ENCODE data around the gene TBX19.

DNA sequence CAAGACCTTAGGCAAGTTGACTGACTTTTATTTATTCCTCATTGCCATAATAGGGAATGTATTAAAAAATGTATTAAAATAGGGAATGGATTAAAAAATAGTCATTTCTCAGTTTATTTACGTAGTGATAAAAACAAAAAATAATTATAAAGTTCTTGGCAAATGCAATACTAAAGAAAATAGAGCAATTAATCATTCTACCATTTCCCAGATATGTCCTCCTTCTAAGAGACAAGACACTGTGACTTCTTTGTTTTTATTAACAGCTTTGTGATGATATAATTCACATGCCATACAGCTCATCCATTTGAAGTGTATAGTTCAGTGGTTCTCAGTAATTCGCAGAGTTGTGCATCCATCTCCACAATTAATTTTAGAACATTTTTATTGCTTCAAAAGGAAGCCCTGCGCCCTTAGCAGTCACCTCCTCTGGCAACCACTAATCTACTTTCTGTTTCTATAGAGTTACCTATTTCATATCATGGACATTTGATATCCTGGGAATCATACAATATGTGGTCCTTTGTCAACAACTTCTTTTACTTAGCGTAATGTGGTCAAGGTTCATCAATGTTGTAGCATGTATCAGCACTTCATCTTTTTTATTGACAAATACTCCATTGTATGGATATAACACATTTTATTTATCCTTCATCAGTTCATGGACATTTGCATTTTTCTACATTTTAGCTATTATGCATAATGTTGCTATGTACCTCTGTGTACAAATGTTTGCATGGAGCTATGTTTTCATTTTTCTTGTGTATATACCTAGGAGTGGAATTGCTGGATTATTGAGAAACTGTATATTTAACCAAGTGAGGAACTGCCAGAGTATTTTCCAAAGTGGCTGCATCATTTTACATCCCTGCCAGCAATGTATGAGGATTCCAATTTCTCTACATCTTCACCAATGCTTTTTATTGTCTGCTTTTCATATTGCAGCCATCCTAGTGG, 5.6 kb downstream of the TBX19 start:
- no peak for TF ChIP-seq POLR2A (IDR thresholded peaks at IDR 0.05)
- TF ChIP-seq, protein P1, sequence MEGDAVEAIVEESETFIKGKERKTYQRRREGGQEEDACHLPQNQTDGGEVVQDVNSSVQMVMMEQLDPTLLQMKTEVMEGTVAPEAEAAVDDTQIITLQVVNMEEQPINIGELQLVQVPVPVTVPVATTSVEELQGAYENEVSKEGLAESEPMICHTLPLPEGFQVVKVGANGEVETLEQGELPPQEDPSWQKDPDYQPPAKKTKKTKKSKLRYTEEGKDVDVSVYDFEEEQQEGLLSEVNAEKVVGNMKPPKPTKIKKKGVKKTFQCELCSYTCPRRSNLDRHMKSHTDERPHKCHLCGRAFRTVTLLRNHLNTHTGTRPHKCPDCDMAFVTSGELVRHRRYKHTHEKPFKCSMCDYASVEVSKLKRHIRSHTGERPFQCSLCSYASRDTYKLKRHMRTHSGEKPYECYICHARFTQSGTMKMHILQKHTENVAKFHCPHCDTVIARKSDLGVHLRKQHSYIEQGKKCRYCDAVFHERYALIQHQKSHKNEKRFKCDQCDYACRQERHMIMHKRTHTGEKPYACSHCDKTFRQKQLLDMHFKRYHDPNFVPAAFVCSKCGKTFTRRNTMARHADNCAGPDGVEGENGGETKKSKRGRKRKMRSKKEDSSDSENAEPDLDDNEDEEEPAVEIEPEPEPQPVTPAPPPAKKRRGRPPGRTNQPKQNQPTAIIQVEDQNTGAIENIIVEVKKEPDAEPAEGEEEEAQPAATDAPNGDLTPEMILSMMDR (IDR thresholded peaks at IDR 0.05): no peak

Data from transverse colon (tissue), 3 donors.